ENCODE measurements around the gene NEU1. TPM values are rescaled to one million over a fixed set of nuclear protein-coding genes. Genes with fewer than 3 reads are reported as not detected.

The NEU1 gene
- total and polyA plus RNA-seq, 4 donors, result 27.6 to 42.4 (median 34.8) TPM

- DNase-seq (ENCODE audit: low spot score), result no peak
- TF ChIP-seq RXRA (IDR thresholded peaks at IDR 0.05) (no peak), MAX (IDR thresholded peaks at IDR 0.05) (no peak), FOXA1 (IDR thresholded peaks at IDR 0.05) (no peak), FOXA2 (IDR thresholded peaks at IDR 0.05) (no peak), EGR1 (IDR thresholded peaks at IDR 0.05; ENCODE audit: low read depth in 2 of 2) (no peak), TAF1 (conservative IDR thresholded peaks at IDR 0.05) (no peak), SP1 (IDR thresholded peaks at IDR 0.05) (no peak), ZBTB33 (IDR thresholded peaks at IDR 0.05) (no peak), CTCF (IDR thresholded peaks at IDR 0.05; ENCODE audit: low read depth, low read length, missing input control) (no peak), GABPA (IDR thresholded peaks at IDR 0.05 in 1 of 2, conservative IDR thresholded peaks at IDR 0.05 in 1 of 2) (no peak)
- TF ChIP-seq, protein P1, sequence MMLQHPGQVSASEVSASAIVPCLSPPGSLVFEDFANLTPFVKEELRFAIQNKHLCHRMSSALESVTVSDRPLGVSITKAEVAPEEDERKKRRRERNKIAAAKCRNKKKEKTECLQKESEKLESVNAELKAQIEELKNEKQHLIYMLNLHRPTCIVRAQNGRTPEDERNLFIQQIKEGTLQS (IDR thresholded peaks at IDR 0.05), result no peak
- no peaks in the 10 kb centered on the region for H3K27me3 ChIP-seq (ENCODE audit: control insufficient read depth in 4 of 4, insufficient read depth in 4 of 4, low read length in 3 of 4)
- H3K4me1 ChIP-seq (ENCODE audit: control insufficient read depth in 4 of 4, insufficient read depth in 4 of 4, low read length in 3 of 4), result no peaks in the 10 kb centered on the region
- peaks cover 11 to 36% (median 16%) of the 10 kb centered on the region in 4 donors for H3K36me3 ChIP-seq (ENCODE audit: control insufficient read depth in 4 of 4, insufficient read depth in 3 of 4, low read depth in 1 of 4, low read length in 3 of 4)
- H3K27ac ChIP-seq (ENCODE audit: low read depth in 1 of 2, low read length in 2 of 2), result no peak within 1 kb of the TSS
- 81% methylated on average over 18 of the region's 18 CpGs for WGBS
- H3K9ac ChIP-seq (ENCODE audit: low read depth in 1 of 2, low read length in 2 of 2), result no peak within 1 kb of the TSS
- H3K4me3 ChIP-seq (ENCODE audit: low read depth in 1 of 3, low read length in 3 of 3), result no peak within 1 kb of the TSS
- no peaks in the 10 kb centered on the region for H3K9me3 ChIP-seq (ENCODE audit: control insufficient read depth in 4 of 4, low read length in 3 of 4)
Observed at GRCh38 chr6:31878726-31879125, 16.1 kb upstream of the NEU1 start, which contains the start of gene SLC44A4. Gene SLC44A4 (minus strand): TSS chr6:31878997. CDS start chr6:31878980, 17 bp downstream.

- no peak overlapping the region for H3K9ac ChIP-seq (ENCODE audit: low read depth in 1 of 2, low read length in 2 of 2)
- H3K4me3 ChIP-seq (ENCODE audit: low read depth in 1 of 3, low read length in 3 of 3), result no peak overlapping the region
- H3K4me1 ChIP-seq (ENCODE audit: control insufficient read depth in 4 of 4, insufficient read depth in 4 of 4, low read length in 3 of 4), result no peaks in the 10 kb centered on the region
- H3K27ac ChIP-seq (ENCODE audit: low read depth in 1 of 2, low read length in 2 of 2), result no peak overlapping the region
- TF ChIP-seq, protein P1 (IDR thresholded peaks at IDR 0.05), result no peak
- TF ChIP-seq FOXA2 (IDR thresholded peaks at IDR 0.05), result no peak
- no peak for TF ChIP-seq GABPA (IDR thresholded peaks at IDR 0.05 in 1 of 2, conservative IDR thresholded peaks at IDR 0.05 in 1 of 2)
- TF ChIP-seq TAF1 (conservative IDR thresholded peaks at IDR 0.05), result no peak
- TF ChIP-seq MAX (IDR thresholded peaks at IDR 0.05), result no peak
- TF ChIP-seq REST (IDR thresholded peaks at IDR 0.05), result no peak
- no peak for TF ChIP-seq YY1 (IDR thresholded peaks at IDR 0.05)
- no peak for TF ChIP-seq CTCF (IDR thresholded peaks at IDR 0.05; ENCODE audit: low read depth, low read length, missing input control)
- TF ChIP-seq JUND (IDR thresholded peaks at IDR 0.05), result no peak
- no peak for TF ChIP-seq HNF4G (IDR thresholded peaks at IDR 0.05)
- TF ChIP-seq ZBTB33 (IDR thresholded peaks at IDR 0.05), result no peak
- TF ChIP-seq SP1 (IDR thresholded peaks at IDR 0.05), result no peak
- no peak for TF ChIP-seq RAD21 (IDR thresholded peaks at IDR 0.05)
- no peak for TF ChIP-seq NR2F2 (IDR thresholded peaks at IDR 0.05)
- TF ChIP-seq RXRA (IDR thresholded peaks at IDR 0.05), result no peak
- TF ChIP-seq FOXA1 (IDR thresholded peaks at IDR 0.05), result no peak
- no peak for TF ChIP-seq HNF4A (conservative IDR thresholded peaks at IDR 0.05)
- no peak for TF ChIP-seq EGR1 (IDR thresholded peaks at IDR 0.05; ENCODE audit: low read depth in 2 of 2)
- no peaks in the 10 kb centered on the region for H3K27me3 ChIP-seq (ENCODE audit: control insufficient read depth in 4 of 4, insufficient read depth in 4 of 4, low read length in 3 of 4)
- 87% methylated on average over 3 of the region's 3 CpGs for WGBS
- H3K36me3 ChIP-seq (ENCODE audit: control insufficient read depth in 4 of 4, insufficient read depth in 3 of 4, low read depth in 1 of 4, low read length in 3 of 4), result peaks cover 7 to 31% (median 13%) of the 10 kb centered on the region in 4 donors
- DNase-seq (ENCODE audit: low spot score), result no peak
- H3K9me3 ChIP-seq (ENCODE audit: control insufficient read depth in 4 of 4, low read length in 3 of 4), result no peaks in the 10 kb centered on the region
Observed at GRCh38 chr6:31878222-31878621, 15.6 kb upstream of the NEU1 start.
